Right renal pelvis (tissue), 4 donors: ENCODE results near the gene TMCO2. TPM values are rescaled to one million over a fixed set of nuclear protein-coding genes. Genes with fewer than 3 reads are reported as not detected.

Experiments used
- polyA plus RNA-seq, 4 donors: library from polyadenylated mRNA; unstranded; fragments of 120-200 nt; gene quantifications; one replicate each; pipeline ENCODE4 v1.2.1, GENCODE V29; 2013; ENCODE audit not compliant: insufficient read length in 4 of 4

TMCO2 gene
- polyA plus RNA-seq, 4 donors = not detected

Other genes starting within 250 kb of the TMCO2 start
- gene CAP1, start 207.2 kb upstream of the TMCO2 start, polyA plus RNA-seq = 100 to 1,000 TPM; 179 to 207 (median 194) TPM
- gene PPT1, start 150.7 kb upstream of the TMCO2 start, polyA plus RNA-seq = 100 to 1,000 TPM; 103 to 134 (median 122) TPM
- 10 to 100 TPM; 22.1 to 26.8 (median 24.4) TPM for gene RLF, start 86.5 kb upstream of the TMCO2 start, polyA plus RNA-seq
- gene ZMPSTE24, start 10.3 kb downstream of the TMCO2 start, polyA plus RNA-seq = 10 to 100 TPM; 57.6 to 68.3 (median 66.0) TPM
- 10 to 100 TPM; 18.8 to 32.0 (median 23.5) TPM for gene COL9A2, start 69.3 kb downstream of the TMCO2 start, polyA plus RNA-seq
- 10 to 100 TPM; 22.7 to 29.7 (median 24.3) TPM for gene SMAP2, start 125.8 kb downstream of the TMCO2 start, polyA plus RNA-seq
- 1 to 10 TPM; 4.8 to 5.6 (median 5.5) TPM for gene ZFP69B, start 202.5 kb downstream of the TMCO2 start, polyA plus RNA-seq
- 1 to 10 TPM; 5.3 to 9.8 (median 8.3) TPM for gene ZFP69, start 229.4 kb downstream of the TMCO2 start, polyA plus RNA-seq